GM10266 (cell line): ENCODE measurements around the gene ZNF791.
"Not testable (repeated sequence)": the region's sequence is repeated elsewhere in the genome, so short reads cannot be mapped to it uniquely, and the experiment has no call there.

ENCODE experiments used
- DNase-seq: peaks from one replicate; pipeline ENCODE4 v3.0.0; 2012; ENCODE audit errors: extremely low spot score
- TF ChIP-seq, protein P1 (sequence below): IDR thresholded peaks from 2 replicates; pipeline ENCODE4 v1.5.1; 2012; ENCODE audit warnings: mild to moderate bottlenecking, low read depth; ENCODE audit not compliant: control insufficient read depth, insufficient read depth; ENCODE audit errors: missing control alignments

The ZNF791 gene

GRCh38 chr19:12636631-12637030 lies 25.9 kb downstream of the ZNF791 start:
- TF ChIP-seq, protein P1, sequence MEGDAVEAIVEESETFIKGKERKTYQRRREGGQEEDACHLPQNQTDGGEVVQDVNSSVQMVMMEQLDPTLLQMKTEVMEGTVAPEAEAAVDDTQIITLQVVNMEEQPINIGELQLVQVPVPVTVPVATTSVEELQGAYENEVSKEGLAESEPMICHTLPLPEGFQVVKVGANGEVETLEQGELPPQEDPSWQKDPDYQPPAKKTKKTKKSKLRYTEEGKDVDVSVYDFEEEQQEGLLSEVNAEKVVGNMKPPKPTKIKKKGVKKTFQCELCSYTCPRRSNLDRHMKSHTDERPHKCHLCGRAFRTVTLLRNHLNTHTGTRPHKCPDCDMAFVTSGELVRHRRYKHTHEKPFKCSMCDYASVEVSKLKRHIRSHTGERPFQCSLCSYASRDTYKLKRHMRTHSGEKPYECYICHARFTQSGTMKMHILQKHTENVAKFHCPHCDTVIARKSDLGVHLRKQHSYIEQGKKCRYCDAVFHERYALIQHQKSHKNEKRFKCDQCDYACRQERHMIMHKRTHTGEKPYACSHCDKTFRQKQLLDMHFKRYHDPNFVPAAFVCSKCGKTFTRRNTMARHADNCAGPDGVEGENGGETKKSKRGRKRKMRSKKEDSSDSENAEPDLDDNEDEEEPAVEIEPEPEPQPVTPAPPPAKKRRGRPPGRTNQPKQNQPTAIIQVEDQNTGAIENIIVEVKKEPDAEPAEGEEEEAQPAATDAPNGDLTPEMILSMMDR, result no peak
- no peak for DNase-seq

GRCh38 chr19:12638611-12639182 lies 28.0 kb downstream of the ZNF791 start:
- TF ChIP-seq, protein P1, result no peak
- DNase-seq, result peak; percentile 3

- TF ChIP-seq, protein P1, result peak; percentile 84
- DNase-seq, result peak; percentile 88
Measured at GRCh38 chr19:12639901-12640613, 29.3 kb downstream of the ZNF791 start.

DNA sequence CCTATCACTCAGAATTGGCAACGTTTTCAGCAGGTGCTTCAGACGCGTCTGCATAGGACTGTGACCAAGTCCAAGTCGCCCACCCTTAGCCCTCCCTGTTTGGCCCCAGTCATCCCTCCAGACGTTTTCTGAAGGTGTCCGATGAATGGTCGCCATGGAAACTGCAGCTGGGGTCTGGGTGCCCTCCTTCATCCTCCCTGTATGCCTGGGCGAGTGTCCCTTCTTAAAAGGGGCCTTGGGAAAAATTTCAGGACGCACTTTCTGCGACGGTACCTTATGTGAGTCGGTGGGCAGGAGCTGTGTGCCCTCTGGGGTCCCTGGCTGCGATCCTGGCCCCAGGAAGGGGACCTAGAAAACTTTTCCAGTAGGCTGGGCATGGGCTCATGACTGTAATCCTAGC lies 30.7 kb downstream of the ZNF791 start:
- DNase-seq, result peak; percentile 5
- TF ChIP-seq, protein P1, result no peak

- DNase-seq, result peak; percentile 5
- TF ChIP-seq, protein P1, result no peak
Measured at GRCh38 chr19:12642506-12642905, 31.8 kb downstream of the ZNF791 start.

- not testable (repeated sequence) for DNase-seq
Measured at GRCh38 chr19:12643716-12644115, 33.0 kb downstream of the ZNF791 start.

GRCh38 chr19:12646551-12646950 lies 35.8 kb downstream of the ZNF791 start:
- TF ChIP-seq, protein P1, result no peak

GRCh38 chr19:12647047-12647446 lies 36.3 kb downstream of the ZNF791 start:
- DNase-seq, result no peak
- TF ChIP-seq, protein P1, result no peak

More at GRCh38 chr19:12646551-12646950, 35.8 kb downstream of the ZNF791 start:
- peak; percentile 20 for DNase-seq
